ENCODE results near the gene ECHDC3.

The ECHDC3 gene

GRCh38 chr10:11789306-11789705 lies 47.1 kb downstream of the ECHDC3 start:
- peaks cover 7% of the 10 kb centered on the region for H3K4me1 ChIP-seq (ENCODE audit: control insufficient read depth, insufficient read depth, low read depth, low read length)
- H3K4me3 ChIP-seq (ENCODE audit: insufficient read depth in 1 of 2, low read depth in 1 of 2, low read length in 2 of 2): no peak overlapping the region
- H3K9me3 ChIP-seq (ENCODE audit: control insufficient read depth, low read length): no peaks in the 10 kb centered on the region
- no peak overlapping the region for H4K91ac ChIP-seq (ENCODE audit: low read length)
- H3K18ac ChIP-seq (ENCODE audit: low read depth in 1 of 2, low read length in 2 of 2): no peak overlapping the region
- no peak overlapping the region for H3K9ac ChIP-seq (ENCODE audit: low read length)
- no peaks in the 10 kb centered on the region for H3K36me3 ChIP-seq (ENCODE audit: control insufficient read depth in 1 of 2, insufficient read depth in 2 of 2, low read depth in 1 of 2, low read length in 2 of 2)
- no peak overlapping the region for H4K8ac ChIP-seq (ENCODE audit: low read length)
- no peak overlapping the region for H2BK15ac ChIP-seq (ENCODE audit: low read depth, poor library complexity, severe bottlenecking)
- H3K27ac ChIP-seq (ENCODE audit: low read length, poor library complexity, severe bottlenecking): no peak overlapping the region
- no peak overlapping the region for H3K23ac ChIP-seq (ENCODE audit: low read length in 2 of 2)
- 84% methylated on average over 2 of the region's 2 CpGs for WGBS
- no peak for DNase-seq
- no peaks in the 10 kb centered on the region for H3K79me1 ChIP-seq (replicated peaks; ENCODE audit: low read length, poor library complexity, severe bottlenecking)
- no peak overlapping the region for H2AFZ ChIP-seq (ENCODE audit: low read depth, low read length)
- no peak overlapping the region for H2BK12ac ChIP-seq (ENCODE audit: low read length in 2 of 2)
- no peak overlapping the region for H3K4me2 ChIP-seq (ENCODE audit: low read length, poor library complexity, severe bottlenecking)
- H2AK5ac ChIP-seq (ENCODE audit: low read length, severe bottlenecking): no peak overlapping the region
- H3K4ac ChIP-seq (ENCODE audit: low read depth in 1 of 2, low read length in 2 of 2): no peak overlapping the region
- peaks cover 0 to 59% of the 10 kb centered on the region in 2 experiments for H3K27me3 ChIP-seq (ENCODE audit: control insufficient read depth in 1 of 2, insufficient read depth in 1 of 2, low read length in 2 of 2)
- H2BK5ac ChIP-seq (ENCODE audit: low read depth, low read length, poor library complexity, severe bottlenecking): no peak overlapping the region
- H3K14ac ChIP-seq (ENCODE audit: low read length in 2 of 2): no peak overlapping the region
- H2BK120ac ChIP-seq (ENCODE audit: low read depth, low read length): no peak overlapping the region

GRCh38 chr10:11789956-11790355 lies 47.8 kb downstream of the ECHDC3 start:
- H3K9me3 ChIP-seq (ENCODE audit: control insufficient read depth, low read length): no peaks in the 10 kb centered on the region
- H3K36me3 ChIP-seq (ENCODE audit: control insufficient read depth in 1 of 2, insufficient read depth in 2 of 2, low read depth in 1 of 2, low read length in 2 of 2): no peaks in the 10 kb centered on the region
- no peak overlapping the region for H2BK5ac ChIP-seq (ENCODE audit: low read depth, low read length, poor library complexity, severe bottlenecking)
- H3K27me3 ChIP-seq (ENCODE audit: control insufficient read depth in 1 of 2, insufficient read depth in 1 of 2, low read length in 2 of 2): peaks cover 0 to 54% of the 10 kb centered on the region in 2 experiments
- no peak for DNase-seq
- no peak overlapping the region for H2AFZ ChIP-seq (ENCODE audit: low read depth, low read length)
- no peak overlapping the region for H3K4me2 ChIP-seq (ENCODE audit: low read length, poor library complexity, severe bottlenecking)
- H2BK12ac ChIP-seq (ENCODE audit: low read length in 2 of 2): no peak overlapping the region
- no peak overlapping the region for H3K4me3 ChIP-seq (ENCODE audit: insufficient read depth in 1 of 2, low read depth in 1 of 2, low read length in 2 of 2)
- H2BK15ac ChIP-seq (ENCODE audit: low read depth, poor library complexity, severe bottlenecking): no peak overlapping the region
- H3K9ac ChIP-seq (ENCODE audit: low read length): no peak overlapping the region
- no peak overlapping the region for H3K27ac ChIP-seq (ENCODE audit: low read length, poor library complexity, severe bottlenecking)
- no peak overlapping the region for H2BK120ac ChIP-seq (ENCODE audit: low read depth, low read length)
- no peak overlapping the region for H4K91ac ChIP-seq (ENCODE audit: low read length)
- no peak overlapping the region for H3K18ac ChIP-seq (ENCODE audit: low read depth in 1 of 2, low read length in 2 of 2)
- 90% methylated on average over 8 of the region's 8 CpGs for WGBS
- no peak overlapping the region for H4K8ac ChIP-seq (ENCODE audit: low read length)
- no peak overlapping the region for H3K14ac ChIP-seq (ENCODE audit: low read length in 2 of 2)
- no peak overlapping the region for H3K23ac ChIP-seq (ENCODE audit: low read length in 2 of 2)
- H3K4me1 ChIP-seq (ENCODE audit: control insufficient read depth, insufficient read depth, low read depth, low read length): peaks cover 10% of the 10 kb centered on the region
- H2AK5ac ChIP-seq (ENCODE audit: low read length, severe bottlenecking): no peak overlapping the region
- H3K4ac ChIP-seq (ENCODE audit: low read depth in 1 of 2, low read length in 2 of 2): no peak overlapping the region
- no peaks in the 10 kb centered on the region for H3K79me1 ChIP-seq (replicated peaks; ENCODE audit: low read length, poor library complexity, severe bottlenecking)

- H3K9me3 ChIP-seq (ENCODE audit: control insufficient read depth, low read length): no peaks in the 10 kb centered on the region
- H2BK120ac ChIP-seq (ENCODE audit: low read depth, low read length): no peak overlapping the region
- DNase-seq: peak; percentile 54
- peak overlapping the region; percentile 57 for H2AK5ac ChIP-seq (ENCODE audit: low read length, severe bottlenecking)
- no peak overlapping the region for H4K8ac ChIP-seq (ENCODE audit: low read length)
- H3K27ac ChIP-seq (ENCODE audit: low read length, poor library complexity, severe bottlenecking): peak overlapping the region; percentile 83
- H4K91ac ChIP-seq (ENCODE audit: low read length): no peak overlapping the region
- H2BK15ac ChIP-seq (ENCODE audit: low read depth, poor library complexity, severe bottlenecking): no peak overlapping the region
- no peaks in the 10 kb centered on the region for H3K36me3 ChIP-seq (ENCODE audit: control insufficient read depth in 1 of 2, insufficient read depth in 2 of 2, low read depth in 1 of 2, low read length in 2 of 2)
- no peak overlapping the region for H3K4ac ChIP-seq (ENCODE audit: low read depth in 1 of 2, low read length in 2 of 2)
- H3K4me3 ChIP-seq (ENCODE audit: insufficient read depth in 1 of 2, low read depth in 1 of 2, low read length in 2 of 2): no peak overlapping the region
- H3K23ac ChIP-seq (ENCODE audit: low read length in 2 of 2): no peak overlapping the region
- no peak overlapping the region for H3K9ac ChIP-seq (ENCODE audit: low read length)
- no peak overlapping the region for H3K14ac ChIP-seq (ENCODE audit: low read length in 2 of 2)
- H2BK12ac ChIP-seq (ENCODE audit: low read length in 2 of 2): no peak overlapping the region
- H3K79me1 ChIP-seq (replicated peaks; ENCODE audit: low read length, poor library complexity, severe bottlenecking): no peaks in the 10 kb centered on the region
- no peak overlapping the region for H2AFZ ChIP-seq (ENCODE audit: low read depth, low read length)
- WGBS: 61% methylated on average over 12 of the region's 12 CpGs
- H3K18ac ChIP-seq (ENCODE audit: low read depth in 1 of 2, low read length in 2 of 2): peak overlapping the region in 1 of 2 experiments; percentile 26
- peaks cover 19% of the 10 kb centered on the region for H3K4me1 ChIP-seq (ENCODE audit: control insufficient read depth, insufficient read depth, low read depth, low read length)
- peaks cover 0 to 26% of the 10 kb centered on the region in 2 experiments for H3K27me3 ChIP-seq (ENCODE audit: control insufficient read depth in 1 of 2, insufficient read depth in 1 of 2, low read length in 2 of 2)
- H2BK5ac ChIP-seq (ENCODE audit: low read depth, low read length, poor library complexity, severe bottlenecking): peak overlapping the region; percentile 75
- H3K4me2 ChIP-seq (ENCODE audit: low read length, poor library complexity, severe bottlenecking): no peak overlapping the region
Observed at GRCh38 chr10:11793762-11794479, 51.7 kb downstream of the ECHDC3 start.

GRCh38 chr10:11794566-11794965 lies 52.4 kb downstream of the ECHDC3 start:
- DNase-seq: no peak
- Histone ChIP-seq H4K8ac (ENCODE audit: low read length) (no peak overlapping the region), H3K9me3 (ENCODE audit: control insufficient read depth, low read length) (no peaks in the 10 kb centered on the region), H3K18ac (ENCODE audit: low read depth in 1 of 2, low read length in 2 of 2) (no peak overlapping the region), H2BK12ac (ENCODE audit: low read length in 2 of 2) (no peak overlapping the region), H2BK120ac (ENCODE audit: low read depth, low read length) (no peak overlapping the region), H2BK15ac (ENCODE audit: low read depth, poor library complexity, severe bottlenecking) (no peak overlapping the region), H2BK5ac (ENCODE audit: low read depth, low read length, poor library complexity, severe bottlenecking) (no peak overlapping the region), H3K79me1 (replicated peaks; ENCODE audit: low read length, poor library complexity, severe bottlenecking) (no peaks in the 10 kb centered on the region), H3K27me3 (ENCODE audit: control insufficient read depth in 1 of 2, insufficient read depth in 1 of 2, low read length in 2 of 2) (peaks cover 0 to 22% of the 10 kb centered on the region in 2 experiments), H3K23ac (ENCODE audit: low read length in 2 of 2) (no peak overlapping the region), H3K27ac (ENCODE audit: low read length, poor library complexity, severe bottlenecking) (peak overlapping the region; percentile 53), H3K14ac (ENCODE audit: low read length in 2 of 2) (no peak overlapping the region), H3K4ac (ENCODE audit: low read depth in 1 of 2, low read length in 2 of 2) (no peak overlapping the region), H3K4me2 (ENCODE audit: low read length, poor library complexity, severe bottlenecking) (no peak overlapping the region), H3K9ac (ENCODE audit: low read length) (no peak overlapping the region), H4K91ac (ENCODE audit: low read length) (no peak overlapping the region), H3K4me1 (ENCODE audit: control insufficient read depth, insufficient read depth, low read depth, low read length) (peaks cover 21% of the 10 kb centered on the region), H2AFZ (ENCODE audit: low read depth, low read length) (no peak overlapping the region), H3K4me3 (ENCODE audit: insufficient read depth in 1 of 2, low read depth in 1 of 2, low read length in 2 of 2) (no peak overlapping the region), H2AK5ac (ENCODE audit: low read length, severe bottlenecking) (peak overlapping the region; percentile 34), H3K36me3 (ENCODE audit: control insufficient read depth in 1 of 2, insufficient read depth in 2 of 2, low read depth in 1 of 2, low read length in 2 of 2) (no peaks in the 10 kb centered on the region)
- WGBS: 81% methylated on average over 5 of the region's 5 CpGs
